Vagina (tissue), 2 donors: Measurements from ENCODE around the gene PPARD.

ENCODE experiments used
- CTCF ChIP-seq, 3 experiments: fragments of 450-650 bp in 2 of 3; fragments of 200-600 bp in 1 of 3; sonication (generic) in 1 of 3; IDR thresholded peaks; one replicate each; pipeline ENCODE4 v1.5.1; 2017 to 2019; ENCODE audit warnings: antibody characterized with exemption in 3 of 3, mild to moderate bottlenecking in 2 of 3, moderate library complexity in 2 of 3
- POLR2A ChIP-seq, 2 donors: fragments of 450-650 bp; IDR thresholded peaks; one replicate each; pipeline ENCODE4 v1.6.1; 2017; ENCODE audit warnings: antibody characterized with exemption in 2 of 2, mild to moderate bottlenecking in 2 of 2, moderate library complexity in 2 of 2

DNA sequence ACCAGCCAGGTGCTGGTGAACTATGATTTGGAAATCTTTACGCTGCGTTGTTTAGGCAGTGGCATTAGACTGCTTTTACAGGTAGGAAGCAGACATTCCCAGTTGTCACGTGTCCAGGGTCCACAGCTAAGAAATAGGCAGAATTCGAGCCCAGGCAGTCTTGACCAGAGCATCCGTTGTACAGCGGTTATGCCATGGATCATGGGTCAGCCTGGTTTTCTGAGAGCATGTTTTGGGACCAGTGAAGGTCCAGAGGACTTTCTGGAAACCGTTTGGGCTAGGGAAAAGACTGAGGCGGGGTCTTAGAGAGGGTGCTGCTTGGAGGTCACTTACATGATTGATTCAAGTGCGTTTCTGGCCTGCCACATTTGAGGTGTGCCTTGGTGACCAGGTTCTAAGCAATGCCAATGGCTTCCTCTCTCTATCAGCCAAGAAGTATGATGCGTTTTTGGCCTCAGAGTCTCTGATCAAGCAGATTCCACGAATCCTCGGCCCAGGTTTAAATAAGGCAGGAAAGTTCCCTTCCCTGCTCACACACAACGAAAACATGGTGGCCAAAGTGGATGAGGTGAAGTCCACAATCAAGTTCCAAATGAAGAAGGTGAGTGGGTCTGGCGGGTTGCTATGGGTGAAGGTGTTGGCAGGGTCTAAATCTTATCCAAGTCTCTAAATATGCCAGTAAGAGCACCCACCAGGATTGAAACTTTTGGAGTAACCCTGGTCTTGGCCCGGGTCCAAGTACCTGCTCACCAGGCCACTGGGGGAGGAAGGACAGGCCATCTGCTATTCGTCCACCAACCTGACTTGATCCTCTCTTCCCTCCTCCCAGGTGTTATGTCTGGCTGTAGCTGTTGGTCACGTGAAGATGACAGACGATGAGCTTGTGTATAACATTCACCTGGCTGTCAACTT, 127.6 kb downstream of the PPARD start:
- TF ChIP-seq CTCF (IDR thresholded peaks at IDR 0.05) (no peak), POLR2A (IDR thresholded peaks at IDR 0.05) (no peak)
